GM10847 (cell line): ENCODE data around the gene TSKS.

Experiments used
- POLR2A ChIP-seq: IDR thresholded peaks from 2 replicates; pipeline ENCODE4 v1.6.1; 2011; ENCODE audit not compliant: insufficient read length; ENCODE audit errors: extremely low read depth

Gene TSKS, protein sequence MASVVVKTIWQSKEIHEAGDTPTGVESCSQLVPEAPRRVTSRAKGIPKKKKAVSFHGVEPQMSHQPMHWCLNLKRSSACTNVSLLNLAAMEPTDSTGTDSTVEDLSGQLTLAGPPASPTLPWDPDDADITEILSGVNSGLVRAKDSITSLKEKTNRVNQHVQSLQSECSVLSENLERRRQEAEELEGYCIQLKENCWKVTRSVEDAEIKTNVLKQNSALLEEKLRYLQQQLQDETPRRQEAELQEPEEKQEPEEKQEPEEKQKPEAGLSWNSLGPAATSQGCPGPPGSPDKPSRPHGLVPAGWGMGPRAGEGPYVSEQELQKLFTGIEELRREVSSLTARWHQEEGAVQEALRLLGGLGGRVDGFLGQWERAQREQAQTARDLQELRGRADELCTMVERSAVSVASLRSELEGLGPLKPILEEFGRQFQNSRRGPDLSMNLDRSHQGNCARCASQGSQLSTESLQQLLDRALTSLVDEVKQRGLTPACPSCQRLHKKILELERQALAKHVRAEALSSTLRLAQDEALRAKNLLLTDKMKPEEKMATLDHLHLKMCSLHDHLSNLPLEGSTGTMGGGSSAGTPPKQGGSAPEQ

GRCh38 chr19:49763230-49763629 lies at the start of gene TSKS:
TSS of gene TSKS (minus strand) at chr19:49763306. CDS start at chr19:49763247, 59 bp downstream.
- TF ChIP-seq POLR2A, result no peak

- TF ChIP-seq POLR2A, result no peak
These were observed 49.4 kb upstream of the TSKS start for GRCh38 chr19:49812452-49812996.

- no peak for TF ChIP-seq POLR2A
These were observed 48.2 kb upstream of the TSKS start for GRCh38 chr19:49811328-49811727.

GRCh38 chr19:49809941-49810389 lies 46.9 kb upstream of the TSKS start:
- TF ChIP-seq POLR2A, result no peak

DNA sequence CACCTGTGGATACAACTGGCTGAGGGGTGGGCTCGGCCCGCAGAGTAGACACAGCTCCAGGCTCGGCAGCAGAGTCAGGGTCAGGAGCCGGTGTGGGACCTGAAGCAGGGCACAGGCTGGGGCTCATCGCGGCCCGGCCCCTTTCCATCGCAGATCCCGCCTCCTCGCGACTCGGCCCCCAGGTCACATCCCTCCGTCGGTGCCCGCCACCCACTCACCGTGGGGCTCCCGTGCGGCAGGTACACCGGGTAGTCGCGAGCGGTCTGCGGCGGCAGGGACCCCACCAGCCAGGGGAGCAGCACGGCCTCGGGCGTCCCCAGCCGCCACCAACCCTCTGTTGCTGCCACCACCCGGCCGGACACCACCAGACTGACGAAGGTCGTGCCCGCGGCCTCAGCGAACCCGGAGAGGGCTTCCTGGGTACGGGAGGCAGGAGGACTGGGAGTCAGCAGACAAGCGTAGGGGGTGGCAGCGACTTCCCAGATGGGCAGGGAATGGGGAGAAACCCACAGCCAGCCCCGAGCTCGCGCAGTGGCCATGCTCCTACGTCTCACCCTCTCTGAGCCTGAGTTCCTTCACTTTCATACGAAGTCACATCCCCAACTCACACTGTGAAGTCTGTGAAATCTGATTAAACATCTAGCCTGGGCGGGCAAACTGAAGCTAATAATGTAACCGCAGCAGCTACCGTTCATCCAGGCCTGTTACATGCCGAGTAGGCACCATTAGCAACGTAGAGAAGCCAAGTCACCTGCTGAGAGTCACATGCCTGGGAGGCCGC lies 46.2 kb upstream of the TSKS start:
- TF ChIP-seq POLR2A, result no peak

DNA sequence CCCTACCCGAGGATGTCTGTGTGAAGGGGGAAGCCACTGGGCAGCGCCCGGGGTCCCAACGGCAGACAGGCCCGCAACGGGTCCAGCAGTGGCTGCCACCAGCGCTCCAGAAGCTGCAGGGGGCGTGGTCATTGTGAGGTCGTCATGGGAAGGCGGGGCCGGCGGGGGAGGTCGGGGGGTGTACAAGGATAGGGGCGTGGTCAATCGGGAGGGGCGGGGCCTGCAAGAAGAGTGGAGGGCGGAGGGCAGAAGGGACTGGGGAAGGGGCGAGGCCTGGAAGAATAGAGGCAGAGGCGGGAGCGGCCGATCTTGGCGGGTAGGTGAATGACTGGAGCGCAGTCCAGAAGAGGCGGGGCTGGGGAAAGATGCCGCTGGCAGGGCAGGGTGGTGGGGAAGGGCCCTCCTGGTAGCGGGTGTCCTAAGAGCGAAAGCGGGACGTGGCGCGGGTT lies 45.6 kb upstream of the TSKS start:
- TF ChIP-seq POLR2A, result no peak

DNA sequence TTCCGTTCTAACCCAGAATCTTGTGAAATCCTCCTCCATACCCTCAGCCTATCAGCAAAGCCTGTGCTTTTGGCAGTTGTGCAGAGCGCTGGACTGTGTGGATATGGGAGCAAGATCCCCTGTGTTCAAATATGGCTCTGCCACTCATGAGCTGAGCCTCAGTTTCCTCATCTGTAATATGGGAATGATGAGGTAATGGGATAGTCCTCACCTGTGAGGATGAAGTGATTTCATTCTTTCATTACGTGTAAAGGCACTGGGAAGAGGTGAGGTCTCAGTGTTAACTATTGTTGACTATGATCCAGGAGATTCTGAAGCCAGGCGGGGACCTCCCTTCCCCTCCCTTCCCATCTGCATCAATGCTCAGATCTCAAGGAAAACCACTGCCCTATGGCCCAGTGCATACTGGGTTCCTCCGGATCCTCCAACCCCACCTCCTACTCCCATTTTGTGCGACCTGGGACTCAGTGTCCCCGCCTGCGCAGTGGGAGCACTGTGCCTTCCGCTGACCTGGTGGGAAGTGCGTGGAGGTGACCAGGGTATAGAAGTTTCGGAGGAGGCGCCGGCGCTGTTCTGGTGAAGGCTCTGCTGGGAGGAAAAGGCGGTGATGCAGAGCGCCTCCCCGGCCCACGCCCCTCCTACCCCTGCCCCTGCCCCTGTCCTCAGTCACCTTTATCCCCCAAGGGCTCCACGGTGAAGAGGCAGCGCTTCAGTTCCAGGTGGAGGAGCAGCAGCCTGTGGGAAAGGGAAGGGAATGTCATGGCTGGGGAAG lies 45.0 kb upstream of the TSKS start:
- no peak for TF ChIP-seq POLR2A

DNA sequence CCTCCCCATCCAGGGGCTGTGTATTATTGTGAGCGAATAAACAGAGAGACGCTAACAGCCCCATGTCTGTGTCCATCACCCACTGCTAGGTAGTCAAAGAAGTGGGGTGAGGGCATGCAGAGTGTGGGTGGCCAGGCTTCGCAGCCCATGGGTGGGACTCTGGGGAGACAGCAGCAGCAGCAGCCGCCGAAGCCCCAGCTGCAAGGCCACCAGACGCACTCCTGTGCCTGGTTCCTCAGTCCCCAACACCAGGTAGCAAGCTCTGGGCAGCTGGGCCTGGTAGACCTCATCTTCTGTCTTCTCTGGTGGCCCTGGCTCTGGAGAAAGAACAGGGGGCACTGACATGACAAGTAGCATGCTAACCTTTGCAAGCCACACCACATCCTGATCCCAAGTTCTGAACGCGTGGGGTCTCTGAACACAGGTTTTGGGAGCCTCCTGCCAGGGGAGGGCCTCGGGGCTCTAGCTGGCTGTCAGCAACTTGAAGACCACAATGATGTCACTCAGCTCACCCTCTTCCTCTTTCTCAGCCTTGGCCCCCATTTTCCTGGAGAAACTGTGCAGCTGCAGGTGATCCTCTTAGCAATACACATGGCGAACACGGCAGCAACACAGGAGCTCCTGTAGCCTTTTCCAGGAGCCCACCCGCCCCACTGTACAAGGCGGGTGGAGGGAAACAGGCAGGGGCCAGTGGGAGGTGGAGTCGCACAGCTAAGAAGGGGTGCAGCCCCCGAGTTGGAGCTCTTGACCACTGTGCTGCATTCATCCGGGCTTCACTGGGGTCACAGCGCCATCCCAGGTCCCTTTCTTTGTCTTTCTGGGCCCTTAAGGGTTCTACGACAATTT lies 44.2 kb upstream of the TSKS start:
- no peak for TF ChIP-seq POLR2A

GRCh38 chr19:49806620-49806959 lies 43.5 kb upstream of the TSKS start:
- no peak for TF ChIP-seq POLR2A

- no peak for TF ChIP-seq POLR2A
These were observed 42.9 kb upstream of the TSKS start for GRCh38 chr19:49805822-49806619.

DNA sequence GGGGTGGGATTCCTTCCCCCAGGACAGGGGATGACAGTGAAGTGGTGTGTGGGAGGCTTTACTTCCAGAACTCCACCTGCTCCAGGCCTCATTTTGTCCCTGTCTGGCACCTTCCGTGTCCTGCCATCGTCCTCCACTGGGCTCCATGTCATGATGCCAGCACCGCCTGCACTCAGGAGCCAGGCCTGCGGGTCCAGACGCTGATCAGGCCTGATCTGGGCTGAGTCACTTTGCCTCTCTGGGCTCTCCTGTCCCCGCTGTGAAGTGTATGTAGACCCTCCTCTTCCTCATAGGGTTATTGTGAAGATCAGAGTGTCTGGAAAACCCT lies 40.4 kb upstream of the TSKS start:
- TF ChIP-seq POLR2A, result no peak

DNA sequence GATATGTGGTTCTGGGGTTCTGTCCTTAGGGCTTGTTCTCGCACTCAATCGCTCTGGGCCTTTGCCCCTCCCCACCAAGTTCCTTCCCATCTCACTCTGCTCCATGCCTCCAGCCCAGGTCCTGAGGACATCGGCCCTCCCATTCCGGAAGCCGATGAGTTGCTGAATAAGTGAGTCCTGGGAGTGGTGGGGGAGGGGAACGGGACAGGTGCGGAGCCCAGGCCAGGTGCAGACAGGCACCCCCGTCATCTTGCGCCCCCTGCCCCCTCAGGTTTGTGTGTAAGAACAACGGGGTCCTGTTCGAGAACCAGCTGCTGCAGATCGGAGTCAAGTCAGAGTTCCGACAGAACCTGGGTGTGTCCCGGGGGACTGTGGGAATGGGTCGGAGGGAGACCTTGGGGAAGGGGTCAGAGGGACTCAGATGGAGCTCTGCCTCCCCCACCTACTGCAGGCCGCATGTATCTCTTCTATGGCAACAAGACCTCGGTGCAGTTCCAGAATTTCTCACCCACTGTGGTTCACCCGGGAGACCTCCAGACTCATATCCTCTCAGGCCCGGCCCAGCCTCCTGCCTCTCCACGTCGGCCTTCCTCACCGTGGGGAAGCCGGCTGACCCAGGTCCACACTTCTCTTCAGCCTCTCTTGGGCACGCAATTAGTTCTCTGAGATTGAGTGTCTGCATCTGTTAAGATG lies 39.9 kb upstream of the TSKS start:
- no peak for TF ChIP-seq POLR2A

DNA sequence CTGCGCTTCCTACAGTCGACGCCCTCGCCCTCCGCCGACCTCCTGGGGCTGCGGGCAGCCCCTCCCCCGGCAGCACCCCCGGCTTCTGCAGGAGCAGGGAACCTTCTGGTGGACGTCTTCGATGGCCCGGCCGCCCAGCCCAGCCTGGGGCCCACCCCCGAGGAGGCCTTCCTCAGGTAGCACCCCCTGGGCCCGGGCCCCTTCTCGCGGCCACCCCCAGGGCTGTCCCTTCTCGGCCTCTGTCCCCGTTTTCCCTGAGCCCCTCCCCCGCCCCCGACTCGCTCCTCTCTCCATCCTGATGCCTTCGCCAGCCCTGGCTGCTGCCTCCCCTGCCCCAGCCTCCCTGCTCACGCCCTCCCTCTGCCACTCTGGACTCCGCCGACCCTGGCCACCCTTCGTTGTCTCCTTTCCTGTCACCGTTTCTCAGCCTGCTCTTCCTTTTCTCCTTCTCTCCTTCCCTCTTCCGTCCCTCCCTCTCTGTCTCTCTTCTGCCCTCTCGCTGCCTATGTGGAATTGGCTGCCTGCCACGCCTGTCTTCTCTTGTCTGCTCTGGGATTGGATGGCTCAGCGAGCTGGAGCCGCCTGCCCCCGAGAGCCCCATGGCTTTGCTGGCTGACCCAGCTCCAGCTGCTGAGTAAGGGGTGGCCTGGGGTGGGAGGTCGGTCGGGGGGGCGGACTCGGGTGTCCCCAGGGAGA lies 39.0 kb upstream of the TSKS start:
- no peak for TF ChIP-seq POLR2A
